ENCODE measurements around the gene DNAJB9.

DNA sequence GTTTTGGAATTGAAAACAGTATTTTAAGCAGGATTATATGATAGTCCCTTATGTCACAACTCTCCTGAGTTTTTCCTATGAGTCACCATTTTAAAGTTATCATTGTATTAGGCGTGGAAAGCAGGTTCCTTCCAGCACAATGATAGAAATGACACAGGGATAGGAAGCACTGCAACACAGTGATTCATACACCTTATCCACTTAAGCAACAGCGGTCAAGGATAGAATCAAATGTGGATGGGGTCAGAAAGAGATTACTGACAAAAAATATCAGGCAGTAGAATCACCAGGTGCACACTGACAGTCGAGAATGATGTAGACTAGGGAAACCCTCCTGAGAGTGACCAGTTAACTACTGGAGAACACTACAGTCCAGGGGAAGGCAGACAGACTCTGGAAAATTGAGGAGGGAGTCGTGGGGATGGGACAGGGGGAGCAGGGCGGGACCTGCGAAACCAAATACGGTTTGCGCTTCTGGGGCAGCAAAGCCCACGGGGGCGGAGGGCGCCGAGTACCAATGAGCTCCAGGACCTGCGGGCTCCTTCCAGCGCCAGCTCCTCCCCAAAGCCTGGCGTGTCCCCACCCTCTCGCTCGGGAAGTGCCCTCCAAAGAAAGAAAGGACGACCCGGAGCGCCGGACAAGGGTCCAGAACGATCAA, 44.2 kb upstream of the DNAJB9 start:
- TF ChIP-seq, protein P1, sequence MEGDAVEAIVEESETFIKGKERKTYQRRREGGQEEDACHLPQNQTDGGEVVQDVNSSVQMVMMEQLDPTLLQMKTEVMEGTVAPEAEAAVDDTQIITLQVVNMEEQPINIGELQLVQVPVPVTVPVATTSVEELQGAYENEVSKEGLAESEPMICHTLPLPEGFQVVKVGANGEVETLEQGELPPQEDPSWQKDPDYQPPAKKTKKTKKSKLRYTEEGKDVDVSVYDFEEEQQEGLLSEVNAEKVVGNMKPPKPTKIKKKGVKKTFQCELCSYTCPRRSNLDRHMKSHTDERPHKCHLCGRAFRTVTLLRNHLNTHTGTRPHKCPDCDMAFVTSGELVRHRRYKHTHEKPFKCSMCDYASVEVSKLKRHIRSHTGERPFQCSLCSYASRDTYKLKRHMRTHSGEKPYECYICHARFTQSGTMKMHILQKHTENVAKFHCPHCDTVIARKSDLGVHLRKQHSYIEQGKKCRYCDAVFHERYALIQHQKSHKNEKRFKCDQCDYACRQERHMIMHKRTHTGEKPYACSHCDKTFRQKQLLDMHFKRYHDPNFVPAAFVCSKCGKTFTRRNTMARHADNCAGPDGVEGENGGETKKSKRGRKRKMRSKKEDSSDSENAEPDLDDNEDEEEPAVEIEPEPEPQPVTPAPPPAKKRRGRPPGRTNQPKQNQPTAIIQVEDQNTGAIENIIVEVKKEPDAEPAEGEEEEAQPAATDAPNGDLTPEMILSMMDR (IDR thresholded peaks at IDR 0.05): no peak
- peak in 1 of 2 donors; percentile 9 for TF ChIP-seq POLR2A (IDR thresholded peaks at IDR 0.05)
